GM19025 (cell line): ENCODE measurements around the gene VPS45.
A peak's percentile ranks its signal among the peaks of the same experiment; 100 is the strongest.
"Not testable (repeated sequence)": the region's sequence is repeated elsewhere in the genome, so short reads cannot be mapped to it uniquely, and the experiment has no call there.

Source experiments
- ATAC-seq: cut with Tn5 transposase; IDR thresholded peaks from one replicate; pipeline ENCODE4 v1.9.1; 2021; ENCODE audit warnings: mild to moderate bottlenecking, low read depth, moderate library complexity; ENCODE audit not compliant: unreplicated experiment

The VPS45 gene

GRCh38 chr1:150127464-150127863 is 59.9 kb downstream of the VPS45 start:
- ATAC-seq = no peak

GRCh38 chr1:150127868-150128267 is 60.3 kb downstream of the VPS45 start:
- ATAC-seq = no peak

GRCh38 chr1:150132372-150132771 is 64.8 kb downstream of the VPS45 start:
- no peak for ATAC-seq

GRCh38 chr1:150134537-150134936 is 67.0 kb downstream of the VPS45 start:
- no peak for ATAC-seq

GRCh38 chr1:150135400-150135799 is 67.8 kb downstream of the VPS45 start:
- ATAC-seq = not testable (repeated sequence)

GRCh38 chr1:150138044-150138443 is 70.5 kb downstream of the VPS45 start:
- ATAC-seq = no peak

- no peak for ATAC-seq
Observed at GRCh38 chr1:150141452-150141851, 73.9 kb downstream of the VPS45 start.

GRCh38 chr1:150142083-150142482 is 74.5 kb downstream of the VPS45 start:
- no peak for ATAC-seq

GRCh38 chr1:150144606-150145005 is 77.0 kb downstream of the VPS45 start:
- no peak for ATAC-seq

- not testable (repeated sequence) for ATAC-seq
Observed at GRCh38 chr1:150146016-150146415, 78.4 kb downstream of the VPS45 start.

- ATAC-seq = no peak
Observed at GRCh38 chr1:150146849-150147542, 79.4 kb downstream of the VPS45 start.

- no peak for ATAC-seq
Observed at GRCh38 chr1:150148837-150149270, 81.3 kb downstream of the VPS45 start.

GRCh38 chr1:150149271-150150132 is 81.9 kb downstream of the VPS45 start, which contains the start of gene PLEKHO1:
Gene PLEKHO1, plus strand, starts transcription at chr1:150149916. Its CDS starts 342 bp downstream, at chr1:150150258.
- peak; percentile 54 for ATAC-seq

- no peak for ATAC-seq
Observed at GRCh38 chr1:150150133-150151021, 82.8 kb downstream of the VPS45 start.

- ATAC-seq = no peak
Observed at GRCh38 chr1:150151291-150152181, 84.0 kb downstream of the VPS45 start.

- ATAC-seq = no peak
Observed at GRCh38 chr1:150152182-150152536, 84.6 kb downstream of the VPS45 start.

GRCh38 chr1:150152772-150153456 is 85.3 kb downstream of the VPS45 start:
- ATAC-seq = no peak

GRCh38 chr1:150154143-150154542 is 86.6 kb downstream of the VPS45 start:
- no peak for ATAC-seq

- ATAC-seq = no peak
Observed at GRCh38 chr1:150155413-150156071, 88.0 kb downstream of the VPS45 start.
